ENCODE measurements around the gene LSM11.
A peak's percentile ranks its signal among the peaks of the same experiment; 100 is the strongest.
"Not testable (repeated sequence)": the region's sequence is repeated elsewhere in the genome, so short reads cannot be mapped to it uniquely, and the experiment has no call there.

Gene LSM11

GRCh38 chr5:157743163-157744050 lies at the start of gene LSM11:
LSM11 (plus strand) TSS chr5:157743712; CDS start chr5:157743751, 39 bp downstream.
- peak; percentile 68 for DNase-seq

- DNase-seq: not testable (repeated sequence)
Measured at GRCh38 chr5:157693816-157694215, 49.7 kb upstream of the LSM11 start.

GRCh38 chr5:157696154-157696553 lies 47.4 kb upstream of the LSM11 start:
- DNase-seq: not testable (repeated sequence)

GRCh38 chr5:157698674-157699073 lies 44.8 kb upstream of the LSM11 start:
- not testable (repeated sequence) for DNase-seq

GRCh38 chr5:157703736-157704135 lies 39.8 kb upstream of the LSM11 start:
- DNase-seq: no peak

GRCh38 chr5:157708866-157709265 lies 34.6 kb upstream of the LSM11 start:
- no peak for DNase-seq

GRCh38 chr5:157709346-157709745 lies 34.2 kb upstream of the LSM11 start:
- no peak for DNase-seq

- DNase-seq: no peak
Measured at GRCh38 chr5:157710431-157710830, 33.1 kb upstream of the LSM11 start.

- DNase-seq: peak; percentile 39
Measured at GRCh38 chr5:157710882-157711281, 32.6 kb upstream of the LSM11 start.

GRCh38 chr5:157713830-157714595 lies 29.5 kb upstream of the LSM11 start:
- no peak for DNase-seq

- DNase-seq: no peak
Measured at GRCh38 chr5:157714596-157714864, 29.0 kb upstream of the LSM11 start.

GRCh38 chr5:157718519-157718918 lies 25.0 kb upstream of the LSM11 start:
- peak; percentile 36 for DNase-seq

- no peak for DNase-seq
Measured at GRCh38 chr5:157719245-157719644, 24.3 kb upstream of the LSM11 start.

GRCh38 chr5:157721159-157721558 lies 22.4 kb upstream of the LSM11 start:
- DNase-seq: no peak

- not testable (repeated sequence) for DNase-seq
Measured at GRCh38 chr5:157722895-157723294, 20.6 kb upstream of the LSM11 start.

GRCh38 chr5:157726607-157727006 lies 16.9 kb upstream of the LSM11 start:
- DNase-seq: not testable (repeated sequence)

- not testable (repeated sequence) for DNase-seq
Measured at GRCh38 chr5:157727858-157728257, 15.7 kb upstream of the LSM11 start.

GRCh38 chr5:157729858-157730257 lies 13.7 kb upstream of the LSM11 start:
- no peak for DNase-seq

- no peak for DNase-seq
Measured at GRCh38 chr5:157730900-157731271, 12.6 kb upstream of the LSM11 start.

GRCh38 chr5:157731272-157732129 lies 12.0 kb upstream of the LSM11 start, which contains the start of gene THG1L:
THG1L (plus strand) TSS chr5:157731420; CDS start chr5:157731441, 21 bp downstream.
- peak; percentile 99 for DNase-seq

GRCh38 chr5:157732130-157732514 lies 11.4 kb upstream of the LSM11 start:
- no peak for DNase-seq

- DNase-seq: no peak
Measured at GRCh38 chr5:157732596-157733262, 10.8 kb upstream of the LSM11 start.

- no peak for DNase-seq
Measured at GRCh38 chr5:157734436-157734835, 9.1 kb upstream of the LSM11 start.

All from NCI-H226 (cell line).